DMS153 (cell line): ENCODE measurements around the gene POLR2I.
"Not testable (repeated sequence)": the region's sequence is repeated elsewhere in the genome, so short reads cannot be mapped to it uniquely, and the experiment has no call there.

ENCODE experiments used
- DNase-seq: peaks from one replicate; lab custom pipeline; 2025; lab: John Stamatoyannopoulos, UW

POLR2I gene

DNA sequence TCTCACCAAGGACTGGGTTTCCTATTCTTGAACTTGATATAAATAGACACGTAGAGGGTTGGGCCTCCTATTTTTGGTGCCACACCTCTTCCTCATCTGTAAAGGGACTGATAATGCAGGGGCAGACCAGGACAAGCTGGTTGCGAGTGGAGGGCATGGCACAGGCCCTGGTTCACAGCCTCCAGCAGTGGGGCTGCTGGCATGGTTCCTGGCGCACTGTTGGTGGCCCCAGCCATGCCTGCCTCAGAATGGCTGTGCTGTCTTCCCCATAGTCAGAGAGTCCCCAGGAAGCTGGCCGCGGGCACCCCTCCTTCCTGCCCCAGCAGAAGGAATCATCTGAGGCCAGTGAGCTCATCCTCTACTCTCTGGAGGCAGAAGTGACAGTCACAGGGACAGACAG lies 14.2 kb downstream of the POLR2I start:
- no peak for DNase-seq

GRCh38 chr19:36099166-36099785 lies 15.4 kb downstream of the POLR2I start:
- no peak for DNase-seq

- DNase-seq, result no peak
Measured at GRCh38 chr19:36097036-36097435, 17.6 kb downstream of the POLR2I start.

- no peak for DNase-seq
Measured at GRCh38 chr19:36093687-36094086, 21.0 kb downstream of the POLR2I start.

GRCh38 chr19:36093146-36093662 lies 21.5 kb downstream of the POLR2I start:
- no peak for DNase-seq

GRCh38 chr19:36092566-36092965 lies 22.1 kb downstream of the POLR2I start:
- DNase-seq, result no peak

DNA sequence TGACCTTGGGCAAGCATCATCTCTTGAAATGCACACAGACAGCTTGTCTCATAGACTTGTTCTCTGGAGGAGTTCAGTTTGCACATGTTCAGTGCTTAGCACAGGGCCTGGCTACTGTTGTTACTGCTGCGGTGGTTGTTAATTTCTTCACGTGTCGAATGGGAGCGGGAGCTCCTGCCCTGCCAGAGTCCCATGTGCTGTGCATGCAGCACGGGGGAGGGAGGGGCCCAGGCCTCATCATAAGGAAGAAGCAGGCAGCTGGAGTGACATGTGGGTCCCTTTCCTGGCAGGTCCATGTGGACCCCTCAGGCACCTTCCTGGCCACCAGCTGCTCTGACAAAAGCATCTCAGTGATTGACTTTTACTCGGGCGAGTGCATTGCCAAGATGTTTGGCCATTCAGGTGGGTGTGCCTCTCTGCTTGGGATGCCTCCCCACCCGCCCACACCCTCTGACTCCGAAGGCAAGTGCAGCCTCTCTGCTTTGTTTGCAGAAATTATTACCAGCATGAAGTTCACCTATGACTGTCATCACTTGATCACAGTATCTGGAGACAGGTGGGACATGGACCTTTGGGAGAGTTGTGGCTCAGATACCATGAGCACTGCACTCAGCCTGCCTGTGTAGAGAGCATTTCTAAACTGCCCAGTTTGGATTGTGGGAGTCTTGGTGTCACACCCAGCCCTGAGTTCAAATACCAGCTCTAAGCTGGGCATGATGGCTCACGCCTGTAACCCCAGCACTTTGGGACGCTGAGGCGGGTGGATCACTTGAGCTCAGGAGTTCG lies 23.6 kb downstream of the POLR2I start:
- DNase-seq, result no peak

- DNase-seq, result no peak
Measured at GRCh38 chr19:36089847-36090246, 24.8 kb downstream of the POLR2I start.

DNA sequence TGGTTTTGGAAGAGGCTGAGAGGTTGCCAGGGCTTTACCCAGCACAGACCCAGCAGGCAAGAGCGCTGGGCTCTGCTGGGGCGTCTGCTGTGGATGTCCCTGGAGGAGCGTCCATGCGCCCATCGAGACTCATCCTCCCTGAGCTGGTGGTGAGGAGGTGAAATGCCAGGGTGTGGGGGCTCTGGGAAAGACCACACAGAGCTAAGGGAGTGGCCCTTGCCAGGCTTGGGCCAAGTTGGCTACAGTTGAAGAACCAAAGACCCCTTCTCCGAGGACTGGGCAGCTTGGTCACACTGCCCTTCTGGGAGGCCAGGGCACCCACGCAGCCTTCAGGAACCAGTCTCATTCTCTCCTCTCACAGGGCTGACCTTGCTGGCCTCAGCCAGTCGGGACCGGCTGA lies 28.3 kb downstream of the POLR2I start:
- DNase-seq, result no peak

DNA sequence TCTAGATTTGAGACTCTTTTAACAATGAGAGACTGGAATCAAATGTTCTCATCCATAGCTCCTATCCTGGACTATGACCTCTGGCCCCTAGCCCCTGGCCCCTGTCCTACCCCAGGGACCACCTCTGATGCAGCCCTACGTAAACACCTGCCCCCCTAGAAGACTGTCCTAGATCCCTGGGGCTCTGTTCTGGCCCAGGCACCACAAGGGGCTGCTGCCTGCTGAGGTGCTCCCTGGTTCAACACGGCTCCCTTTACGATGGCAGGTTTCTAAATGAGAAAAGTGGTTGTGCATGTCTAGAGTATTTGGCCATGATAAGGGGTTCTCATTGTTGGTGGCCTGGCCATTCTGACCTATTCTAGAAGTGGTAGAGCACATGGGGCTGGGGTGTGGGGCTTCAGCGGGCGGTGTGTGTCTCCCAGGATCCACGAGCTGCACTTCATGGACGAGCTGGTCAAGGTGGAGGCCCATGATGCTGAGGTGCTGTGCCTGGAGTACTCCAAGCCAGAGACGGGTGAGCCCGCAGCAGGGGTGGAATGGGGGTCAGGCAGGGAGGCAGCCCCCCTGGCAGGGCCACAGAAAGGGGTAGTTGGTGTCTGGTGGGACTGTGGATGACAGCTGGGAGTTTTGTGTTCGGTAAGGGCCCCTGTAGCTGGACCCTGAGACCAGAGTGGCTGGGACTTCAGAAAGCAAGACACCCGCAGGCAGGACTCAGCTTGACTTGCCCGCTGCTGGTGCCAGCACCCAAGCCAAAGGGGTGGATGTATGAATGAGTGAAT lies 30.3 kb downstream of the POLR2I start:
- DNase-seq, result no peak

- DNase-seq, result no peak
Measured at GRCh38 chr19:36082916-36083315, 31.8 kb downstream of the POLR2I start.

- DNase-seq, result no peak
Measured at GRCh38 chr19:36081894-36082293, 32.8 kb downstream of the POLR2I start.

DNA sequence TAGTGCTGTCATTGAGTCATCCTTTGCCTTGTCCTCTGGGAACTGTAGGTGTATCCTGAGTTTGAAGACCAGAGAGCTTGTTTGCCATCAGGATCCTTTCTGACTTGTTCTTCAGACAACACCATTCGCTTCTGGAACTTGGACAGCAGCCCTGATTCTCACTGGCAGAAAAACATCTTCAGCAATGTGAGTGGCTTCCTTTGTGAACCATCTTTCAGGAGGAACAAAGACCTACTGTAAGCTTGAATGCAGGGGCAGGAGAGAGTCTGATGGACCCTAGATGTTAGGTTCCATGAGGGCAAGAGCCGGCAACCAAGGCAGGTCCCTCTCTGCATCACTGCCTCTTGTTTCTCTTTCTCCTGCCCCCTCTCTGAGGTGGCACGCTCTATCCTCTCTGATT lies 33.3 kb downstream of the POLR2I start:
- no peak for DNase-seq

GRCh38 chr19:36079389-36079945 lies 35.2 kb downstream of the POLR2I start:
- DNase-seq, result no peak

GRCh38 chr19:36073121-36073876 lies 41.4 kb downstream of the POLR2I start:
- DNase-seq, result no peak

- DNase-seq, result no peak
Measured at GRCh38 chr19:36072081-36072480, 42.6 kb downstream of the POLR2I start.

GRCh38 chr19:36068810-36069499 lies 45.7 kb downstream of the POLR2I start:
- not testable (repeated sequence) for DNase-seq

GRCh38 chr19:36067681-36068080 lies 47.0 kb downstream of the POLR2I start:
- no peak for DNase-seq

DNA sequence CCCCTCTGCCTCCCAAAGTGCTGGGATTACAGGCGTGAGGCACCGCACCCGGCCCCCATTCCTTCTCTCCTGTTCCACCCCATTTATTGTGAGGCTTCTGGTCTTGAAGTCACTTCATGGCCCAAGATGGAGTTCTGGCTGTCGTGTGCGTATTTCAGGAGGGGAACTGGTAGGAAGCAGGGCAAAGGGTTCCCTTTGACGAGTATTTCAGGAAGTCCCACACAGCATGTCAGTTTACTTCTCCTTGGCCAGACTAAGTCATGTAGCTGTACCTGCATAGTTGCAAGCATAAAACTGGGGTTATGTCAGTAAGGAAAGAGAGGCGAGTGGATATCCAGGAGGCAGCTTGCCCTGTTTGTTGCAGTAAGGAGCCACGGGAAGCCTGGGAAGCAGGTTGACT lies 49.8 kb downstream of the POLR2I start:
- no peak for DNase-seq
